GOT3 (cell line): ENCODE data around the gene TLX1.

Experiments used
- DNase-seq: peaks from one replicate; lab custom pipeline; 2025; ENCODE audit warnings: mixed read lengths; lab: John Stamatoyannopoulos, UW

Gene TLX1

GRCh38 chr10:101112799-101113594 lies 18.1 kb upstream of the TLX1 start:
- no peak for DNase-seq

- DNase-seq, result no peak
Observed at GRCh38 chr10:101113890-101114403, 17.2 kb upstream of the TLX1 start.

DNA sequence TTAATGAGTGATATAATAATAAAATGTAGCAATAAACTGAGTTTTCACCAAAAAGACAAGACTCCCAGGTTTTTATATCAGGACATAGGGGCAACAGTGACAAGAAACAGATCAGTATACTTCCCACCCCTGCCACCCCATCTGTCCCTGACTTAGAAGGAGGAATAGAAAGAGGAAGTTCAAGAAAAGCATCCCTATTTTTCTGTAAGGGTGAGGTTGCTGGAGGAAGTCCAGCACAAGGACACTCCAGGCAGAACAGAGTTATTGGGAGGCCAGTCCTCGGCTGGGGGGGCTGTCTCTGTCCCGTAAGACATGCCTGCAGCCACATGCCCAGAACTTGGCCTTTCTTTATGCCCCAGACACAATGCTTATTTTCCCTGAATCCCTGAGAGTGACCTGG lies 16.5 kb upstream of the TLX1 start:
- no peak for DNase-seq

- DNase-seq, result no peak
Observed at GRCh38 chr10:101116754-101117153, 14.3 kb upstream of the TLX1 start.

GRCh38 chr10:101118031-101118430 lies 13.1 kb upstream of the TLX1 start:
- no peak for DNase-seq

DNA sequence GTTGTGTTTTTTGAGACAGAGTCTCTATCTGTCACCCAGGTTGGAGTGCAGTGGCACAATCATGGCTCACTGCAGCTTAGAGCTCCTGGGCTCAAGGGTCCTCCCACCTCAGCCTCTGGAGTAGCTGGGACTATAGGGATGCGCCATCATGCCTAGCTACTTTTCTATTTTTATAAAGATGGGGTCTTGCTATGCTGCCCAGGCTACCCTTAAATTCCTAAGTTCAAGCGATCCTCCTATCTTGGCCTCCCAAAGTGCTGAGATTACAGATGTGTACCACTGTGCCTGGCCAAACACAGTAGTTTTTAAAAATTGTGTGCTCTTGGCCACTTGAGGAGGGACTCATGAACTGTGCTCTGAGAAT lies 10.6 kb upstream of the TLX1 start:
- no peak for DNase-seq

- no peak for DNase-seq
Observed at GRCh38 chr10:101120884-101121653, 10.0 kb upstream of the TLX1 start.

DNA sequence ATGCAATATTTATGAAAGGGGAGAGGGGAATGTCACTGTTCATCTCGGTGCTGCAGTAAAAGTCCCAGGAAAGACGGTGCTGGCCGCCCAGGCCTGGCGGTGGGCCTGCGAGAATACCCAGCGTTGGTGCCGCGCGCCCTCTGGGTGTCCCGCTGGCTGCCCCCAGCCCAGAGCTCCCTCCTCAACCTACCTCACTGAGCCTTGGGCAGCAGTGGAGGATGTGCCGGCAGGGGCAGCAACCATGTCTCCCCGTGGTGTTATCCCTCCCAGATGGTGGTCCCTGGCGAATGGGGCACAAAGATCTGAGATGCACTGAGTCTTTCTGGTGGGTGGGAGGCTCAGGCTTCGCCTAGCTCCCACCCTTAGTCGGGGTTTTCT lies 9.5 kb upstream of the TLX1 start:
- DNase-seq, result no peak

GRCh38 chr10:101122270-101123084 lies 8.6 kb upstream of the TLX1 start:
- no peak for DNase-seq

- DNase-seq, result no peak
Observed at GRCh38 chr10:101123085-101123814, 7.8 kb upstream of the TLX1 start.

DNA sequence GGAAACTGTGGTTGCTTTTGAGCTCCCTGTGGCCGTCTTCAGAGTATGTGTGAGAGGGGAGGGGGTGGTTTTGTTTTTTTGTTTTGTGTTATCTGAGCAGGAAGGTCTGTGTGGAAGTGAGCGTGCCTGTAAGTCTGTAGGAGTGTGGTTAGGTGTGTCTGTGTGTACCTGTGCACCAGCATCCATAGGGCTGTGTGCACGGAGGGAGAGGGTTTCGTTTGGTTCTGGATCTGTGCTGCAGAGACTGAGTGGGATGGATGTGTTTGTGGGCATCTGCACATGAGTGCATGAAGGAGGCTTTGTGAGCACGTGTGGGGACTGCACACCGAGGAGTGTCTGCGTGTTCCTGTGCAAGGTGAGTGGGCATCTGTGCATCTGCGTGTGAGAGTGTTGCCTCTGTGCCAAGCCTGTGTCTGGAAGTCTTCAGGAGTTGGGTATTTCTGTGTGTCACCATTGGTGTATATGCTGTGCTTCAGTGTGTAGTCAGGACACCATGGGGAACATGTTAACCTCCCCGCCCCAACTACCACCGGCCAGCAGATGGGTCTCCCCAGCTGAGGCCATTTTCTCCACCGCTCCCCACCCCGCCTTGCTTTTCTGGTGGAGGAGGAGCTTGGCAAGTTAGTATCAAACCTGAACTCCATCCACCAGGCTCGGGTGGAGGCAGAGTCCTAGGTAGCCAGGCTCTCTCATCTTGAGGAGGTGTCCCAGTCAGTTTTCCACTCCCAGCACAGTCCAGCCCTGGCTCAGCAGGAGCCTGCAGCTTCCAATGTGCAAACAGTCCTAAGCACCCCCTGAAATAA lies 7.1 kb upstream of the TLX1 start:
- DNase-seq, result no peak

- no peak for DNase-seq
Observed at GRCh38 chr10:101124933-101125332, 6.2 kb upstream of the TLX1 start.

DNA sequence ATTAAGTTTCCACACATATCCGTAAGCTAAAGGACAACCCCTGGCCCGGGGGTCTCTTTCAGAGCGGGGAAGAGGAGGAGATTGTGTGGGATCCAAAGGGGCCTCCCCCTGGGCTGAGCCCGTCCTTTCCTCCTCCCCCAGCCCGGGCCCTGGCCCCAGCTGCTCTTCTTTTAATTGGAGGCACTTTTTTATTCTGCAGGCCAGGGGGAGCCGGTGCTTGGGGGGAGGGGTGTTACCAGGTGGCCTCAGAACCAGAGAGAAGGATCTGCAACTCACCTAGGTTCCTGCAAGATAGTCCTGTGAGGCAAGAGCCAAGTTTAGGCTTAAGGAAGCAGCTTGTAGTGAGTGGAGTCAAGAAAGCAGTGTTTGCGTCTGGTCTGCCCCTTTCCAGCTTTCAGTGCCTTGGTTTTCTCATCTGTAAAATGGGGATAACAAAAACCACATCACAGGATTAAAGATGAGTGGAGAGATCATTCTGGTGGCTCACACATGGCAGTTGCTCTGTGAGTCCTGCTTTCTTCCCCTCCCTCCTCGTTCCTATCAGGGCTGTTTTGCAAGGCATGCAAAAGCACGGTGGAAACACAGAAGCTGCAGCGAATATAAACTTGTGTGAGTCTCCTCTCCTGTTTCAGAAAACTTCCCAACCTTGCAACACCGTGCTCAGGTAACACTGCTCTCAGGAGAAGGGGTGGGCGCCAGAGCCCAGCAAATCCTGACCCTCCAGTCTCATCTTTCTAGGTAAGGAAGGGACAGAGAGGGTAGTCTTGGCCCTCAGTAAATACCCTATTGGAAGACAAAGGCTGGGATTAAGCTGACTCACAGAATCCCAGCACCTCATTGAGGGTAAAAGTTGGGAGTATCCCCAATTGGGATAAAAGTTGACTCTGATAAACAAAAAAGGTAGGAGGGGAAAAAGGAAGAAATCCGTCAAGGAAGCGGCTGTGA lies 4.1 kb upstream of the TLX1 start:
- DNase-seq, result no peak

- DNase-seq, result no peak
Observed at GRCh38 chr10:101130141-101130540, 959 bp upstream of the TLX1 start.

DNA sequence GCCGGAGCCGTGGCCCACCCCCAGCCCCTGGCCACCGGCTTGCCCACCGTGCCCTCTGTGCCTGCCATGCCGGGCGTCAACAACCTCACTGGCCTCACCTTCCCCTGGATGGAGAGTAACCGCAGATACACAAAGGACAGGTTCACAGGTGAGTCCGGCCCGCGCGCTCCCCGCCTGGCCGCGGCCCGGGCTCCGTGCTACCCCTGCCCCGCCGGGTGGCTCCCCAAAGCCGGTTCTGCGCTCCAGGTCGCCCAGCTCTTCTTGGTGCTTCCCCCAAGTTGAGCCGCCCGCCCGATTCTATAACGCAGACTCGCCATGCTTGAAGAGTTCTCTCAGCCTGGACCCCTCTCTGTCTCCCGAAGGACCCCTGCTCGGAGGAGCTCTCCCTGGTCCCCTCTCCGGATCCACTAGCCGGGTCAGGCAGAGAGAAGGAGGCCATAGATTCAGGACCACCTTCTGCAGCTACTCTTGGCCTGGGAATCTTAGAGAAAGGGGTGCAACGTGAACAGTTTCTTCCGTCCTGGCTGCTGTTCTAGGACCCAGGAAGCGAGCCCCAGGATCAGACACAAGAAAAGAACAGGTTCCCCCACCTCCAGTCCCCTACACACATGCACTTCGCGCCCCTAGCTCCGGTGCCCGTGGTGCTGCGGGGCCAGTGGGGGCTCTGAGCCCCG lies 999 bp downstream of the TLX1 start:
- no peak for DNase-seq

- no peak for DNase-seq
Observed at GRCh38 chr10:101132636-101133473, 1.8 kb downstream of the TLX1 start.

DNA sequence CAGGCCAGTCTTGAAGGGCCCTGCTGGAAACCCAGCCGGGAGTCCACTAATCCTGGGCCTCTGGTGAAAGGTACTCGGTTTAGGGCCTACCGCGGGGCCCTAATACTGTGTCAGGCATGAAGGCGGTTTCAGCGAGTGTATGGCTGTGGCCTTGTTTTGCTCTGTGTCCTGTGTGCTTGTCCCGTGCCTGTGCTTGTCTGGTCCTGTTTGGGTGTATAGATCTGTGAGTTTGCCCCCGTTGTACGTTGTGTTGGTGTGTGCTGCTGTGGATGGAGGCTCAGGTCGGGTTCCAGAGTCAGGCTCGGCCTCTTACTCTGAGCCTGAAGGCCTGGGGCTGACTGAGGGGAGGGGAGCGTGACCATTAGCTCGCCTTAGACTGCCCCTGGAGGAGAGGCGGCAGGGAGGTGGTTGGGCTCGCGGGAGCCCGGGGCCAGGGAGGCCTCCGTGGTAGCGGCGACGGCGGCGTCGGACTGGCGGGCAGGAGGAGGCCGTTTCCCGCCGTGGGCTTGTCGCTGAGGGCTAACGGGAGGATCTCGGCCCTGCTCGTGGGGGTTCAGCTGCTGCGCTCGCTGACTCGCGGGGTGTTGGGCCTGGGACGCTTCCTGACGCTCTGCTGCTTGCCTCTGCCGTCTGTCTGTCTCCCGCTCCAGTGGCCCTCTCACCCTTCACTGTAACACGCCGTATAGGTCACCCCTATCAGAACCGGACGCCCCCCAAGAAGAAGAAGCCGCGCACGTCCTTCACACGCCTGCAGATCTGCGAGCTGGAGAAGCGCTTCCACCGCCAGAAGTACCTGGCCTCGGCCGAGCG lies 2.6 kb downstream of the TLX1 start:
- no peak for DNase-seq
